Osteocyte (in vitro differentiated cells): Measurements from ENCODE around the gene ABCG2. TPM values are rescaled to one million over a fixed set of nuclear protein-coding genes. Genes with fewer than 3 reads are reported as not detected.

Experiments used
- DNase-seq: peaks from one replicate; pipeline ENCODE4 v3.0.0; 2021; ENCODE audit warnings: mixed read lengths; ENCODE audit not compliant: unreplicated experiment; ENCODE audit errors: extremely low spot score
- H3K27ac Mint-ChIP-seq: one replicate; pipeline ENCODE4 v1.8.0; 2021; ENCODE audit warnings: mild to moderate bottlenecking, mixed read lengths; ENCODE audit not compliant: unreplicated experiment
- H3K27me3 Mint-ChIP-seq: one replicate; pipeline ENCODE4 v1.8.0; 2021; ENCODE audit warnings: mixed read lengths; ENCODE audit not compliant: unreplicated experiment
- H3K36me3 Mint-ChIP-seq: one replicate; pipeline ENCODE4 v1.8.0; 2021; ENCODE audit warnings: mixed read lengths; ENCODE audit not compliant: unreplicated experiment
- H3K4me1 Mint-ChIP-seq: one replicate; pipeline ENCODE4 v1.8.0; 2021; ENCODE audit warnings: mixed read lengths; ENCODE audit not compliant: unreplicated experiment
- H3K4me3 Mint-ChIP-seq: one replicate; pipeline ENCODE4 v1.8.0; 2021; ENCODE audit warnings: mild to moderate bottlenecking, moderate library complexity, mixed read lengths; ENCODE audit not compliant: unreplicated experiment
- H3K9me3 Mint-ChIP-seq: one replicate; pipeline ENCODE4 v1.8.0; 2021; ENCODE audit warnings: mixed read lengths; ENCODE audit not compliant: unreplicated experiment
- total RNA-seq: library from RNA; stranded (reverse); gene quantifications from 2 replicates; pipeline ENCODE4 v1.2.1, GENCODE V29; 2021
- TF ChIP-seq, protein P1 (sequence below): fragments of 200-600 bp; sonication (generic); IDR thresholded peaks from 2 replicates; pipeline ENCODE4 v1.5.0; 2021; ENCODE audit warnings: antibody characterized with exemption, mild to moderate bottlenecking, moderate library complexity

ABCG2 gene
- total RNA-seq, 1 donor from 2014 or later = 0.24 TPM

DNA sequence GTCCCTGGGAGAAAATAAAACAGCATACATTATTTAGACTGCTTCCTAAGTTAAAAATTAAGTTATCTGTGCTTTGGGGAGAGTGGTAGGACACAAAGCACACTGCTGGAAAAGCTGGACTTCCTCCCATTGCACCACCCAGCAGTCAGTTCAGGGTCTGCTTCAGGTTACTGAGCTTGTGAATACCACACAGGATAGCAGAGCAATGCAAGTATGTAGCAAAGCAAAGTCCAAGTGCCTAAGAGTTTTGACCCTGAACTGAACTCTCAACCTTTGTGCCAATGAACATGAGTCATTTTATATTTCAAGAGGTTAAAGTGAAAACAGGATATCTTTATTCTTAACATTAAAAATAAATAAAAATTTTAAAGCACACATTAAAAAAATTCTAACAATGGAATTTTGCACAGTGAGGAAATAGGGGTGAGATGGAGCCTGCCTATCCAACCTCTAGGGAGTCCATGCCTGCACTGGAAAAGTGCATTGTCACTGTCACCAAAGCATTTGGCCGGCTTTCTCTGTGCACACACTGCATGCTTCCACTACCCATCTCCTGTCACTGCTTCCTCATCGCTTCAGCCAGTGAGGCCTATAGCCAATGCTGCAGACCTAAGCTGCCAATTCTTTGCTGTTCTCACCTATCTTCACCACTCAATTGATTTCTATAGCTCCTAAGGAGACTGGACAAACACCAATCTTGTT, 50.9 kb downstream of the ABCG2 start:
- Mint-ChIP-seq H3K36me3 (no peaks in the 10 kb centered on the region), H3K9me3 (peaks cover 4% of the 10 kb centered on the region), H3K27ac (no peak overlapping the region), H3K4me3 (no peak overlapping the region), H3K4me1 (peaks cover 20% of the 10 kb centered on the region), H3K27me3 (no peaks in the 10 kb centered on the region)
- no peak for DNase-seq
- TF ChIP-seq, protein P1, sequence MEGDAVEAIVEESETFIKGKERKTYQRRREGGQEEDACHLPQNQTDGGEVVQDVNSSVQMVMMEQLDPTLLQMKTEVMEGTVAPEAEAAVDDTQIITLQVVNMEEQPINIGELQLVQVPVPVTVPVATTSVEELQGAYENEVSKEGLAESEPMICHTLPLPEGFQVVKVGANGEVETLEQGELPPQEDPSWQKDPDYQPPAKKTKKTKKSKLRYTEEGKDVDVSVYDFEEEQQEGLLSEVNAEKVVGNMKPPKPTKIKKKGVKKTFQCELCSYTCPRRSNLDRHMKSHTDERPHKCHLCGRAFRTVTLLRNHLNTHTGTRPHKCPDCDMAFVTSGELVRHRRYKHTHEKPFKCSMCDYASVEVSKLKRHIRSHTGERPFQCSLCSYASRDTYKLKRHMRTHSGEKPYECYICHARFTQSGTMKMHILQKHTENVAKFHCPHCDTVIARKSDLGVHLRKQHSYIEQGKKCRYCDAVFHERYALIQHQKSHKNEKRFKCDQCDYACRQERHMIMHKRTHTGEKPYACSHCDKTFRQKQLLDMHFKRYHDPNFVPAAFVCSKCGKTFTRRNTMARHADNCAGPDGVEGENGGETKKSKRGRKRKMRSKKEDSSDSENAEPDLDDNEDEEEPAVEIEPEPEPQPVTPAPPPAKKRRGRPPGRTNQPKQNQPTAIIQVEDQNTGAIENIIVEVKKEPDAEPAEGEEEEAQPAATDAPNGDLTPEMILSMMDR = no peak

DNA sequence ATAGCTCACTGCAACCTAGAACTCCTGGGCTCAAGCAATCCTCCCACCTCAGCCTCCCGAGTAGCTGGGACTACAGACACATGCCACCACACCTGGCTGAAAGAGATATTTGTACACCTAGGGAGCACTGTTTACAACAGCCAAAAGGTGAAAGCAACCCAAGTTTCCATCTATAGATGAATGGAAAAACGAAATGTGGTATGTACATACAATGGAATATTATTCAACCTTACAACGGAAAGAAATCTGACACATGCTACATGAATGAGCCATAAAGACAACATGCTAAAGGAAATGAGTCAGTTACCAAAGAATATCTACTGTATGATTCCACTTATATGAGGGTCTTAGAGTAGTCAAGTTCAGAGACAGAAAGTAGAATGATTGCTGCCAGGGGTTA, 52.2 kb downstream of the ABCG2 start:
- no peak overlapping the region for H3K27ac Mint-ChIP-seq
- H3K4me1 Mint-ChIP-seq = peaks cover 20% of the 10 kb centered on the region
- TF ChIP-seq, protein P1 = no peak
- no peaks in the 10 kb centered on the region for H3K27me3 Mint-ChIP-seq
- H3K9me3 Mint-ChIP-seq = peaks cover 4% of the 10 kb centered on the region
- no peak overlapping the region for H3K4me3 Mint-ChIP-seq
- no peaks in the 10 kb centered on the region for H3K36me3 Mint-ChIP-seq
- DNase-seq = no peak

DNA sequence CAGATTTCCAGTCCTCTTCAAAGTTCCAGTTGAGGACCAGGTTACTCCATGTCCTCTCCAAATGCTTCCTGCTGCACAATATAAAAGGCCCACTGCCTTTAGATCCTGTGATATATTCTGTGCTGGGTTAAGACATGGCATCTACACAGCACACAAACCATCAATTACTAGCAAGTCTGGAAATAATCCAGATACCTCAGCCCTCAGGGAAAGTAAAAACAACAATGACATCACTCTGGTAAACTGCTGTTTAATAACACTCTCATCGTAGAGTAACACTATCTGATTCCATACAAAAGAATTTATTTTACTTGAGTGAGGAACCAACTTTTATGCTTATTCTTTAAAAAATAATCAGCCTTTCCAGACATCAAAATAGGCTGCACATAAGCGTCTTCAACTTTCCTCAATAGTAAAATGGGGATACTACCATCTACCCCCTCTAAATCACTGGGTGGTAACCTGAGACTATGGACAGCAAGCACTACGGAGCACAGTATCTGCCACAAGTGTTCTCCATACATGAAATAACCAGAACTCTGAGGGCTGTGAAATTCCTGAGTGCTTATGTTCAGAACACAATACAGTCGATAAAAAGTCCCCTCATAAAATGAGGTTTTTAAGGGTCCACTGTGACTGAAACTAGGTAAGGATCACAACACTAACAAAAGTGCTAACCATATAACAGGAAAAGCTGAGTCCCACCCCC, 53.4 kb downstream of the ABCG2 start:
- no peaks in the 10 kb centered on the region for H3K36me3 Mint-ChIP-seq
- no peak for DNase-seq
- H3K4me1 Mint-ChIP-seq = peaks cover 20% of the 10 kb centered on the region
- no peaks in the 10 kb centered on the region for H3K27me3 Mint-ChIP-seq
- TF ChIP-seq, protein P1 = no peak
- H3K9me3 Mint-ChIP-seq = peaks cover 4% of the 10 kb centered on the region
- H3K4me3 Mint-ChIP-seq = no peak overlapping the region
- no peak overlapping the region for H3K27ac Mint-ChIP-seq

DNA sequence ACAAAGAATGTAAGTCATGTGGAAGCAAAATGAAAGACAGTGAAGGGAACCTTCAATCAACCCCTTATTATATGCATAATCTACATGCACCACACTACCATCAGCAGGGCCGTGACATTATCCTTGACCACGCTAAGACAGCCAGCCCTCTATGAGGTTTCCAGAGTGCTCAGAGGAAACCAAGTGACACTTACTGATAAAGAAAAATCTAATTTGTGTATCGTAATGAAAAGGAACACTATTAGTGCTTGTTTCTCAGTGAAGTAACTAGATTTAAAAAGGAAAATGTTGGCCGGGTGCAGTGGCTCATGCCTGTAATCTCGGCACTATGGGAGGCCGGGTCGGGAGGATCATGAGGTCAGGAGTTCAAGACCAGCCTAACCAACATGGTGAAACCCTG, 56.4 kb downstream of the ABCG2 start:
- no peak for DNase-seq
- Mint-ChIP-seq H3K27ac (no peak overlapping the region), H3K4me1 (peaks cover 14% of the 10 kb centered on the region), H3K36me3 (no peaks in the 10 kb centered on the region), H3K27me3 (no peaks in the 10 kb centered on the region), H3K4me3 (no peak overlapping the region), H3K9me3 (peaks cover 4% of the 10 kb centered on the region)
- TF ChIP-seq, protein P1 = no peak

DNA sequence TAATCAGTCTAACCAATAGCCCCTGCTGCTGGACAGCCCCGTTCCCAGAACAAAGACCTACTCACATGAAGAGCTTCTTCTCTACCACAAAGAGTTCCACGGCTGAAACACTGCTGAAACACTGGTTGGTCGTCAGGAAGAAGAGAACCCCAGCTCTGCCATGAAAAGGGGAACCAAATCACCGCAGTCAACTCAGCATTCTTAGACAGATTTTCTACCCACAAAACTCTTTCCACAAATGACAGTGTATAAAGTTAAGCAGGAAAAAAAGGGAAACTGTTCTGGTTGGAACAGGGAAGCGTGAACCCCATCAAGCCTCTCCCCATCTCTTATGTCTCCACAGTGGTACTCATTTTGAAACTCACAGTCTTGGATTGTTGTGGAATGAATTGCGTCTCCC, 57.3 kb downstream of the ABCG2 start:
- TF ChIP-seq, protein P1 = no peak
- Mint-ChIP-seq H3K4me3 (no peak overlapping the region), H3K36me3 (no peaks in the 10 kb centered on the region), H3K4me1 (peaks cover 11% of the 10 kb centered on the region), H3K27ac (no peak overlapping the region), H3K27me3 (no peaks in the 10 kb centered on the region), H3K9me3 (peaks cover 4% of the 10 kb centered on the region)
- no peak for DNase-seq
